HEK293 (cell line): ENCODE data around the gene ABCC9.

Experiments
- CTCF ChIP-seq: fragments of 450-650 bp; formaldehyde crosslinking; IDR thresholded peaks from 2 replicates; pipeline ENCODE4 v1.5.1; 2016; ENCODE audit warnings: missing biosample characterization, missing genetic modification characterization
- ZEB2 ChIP-seq: fragments of 450-650 bp; formaldehyde crosslinking; IDR thresholded peaks from 2 replicates; pipeline ENCODE4 v1.5.1; 2016; ENCODE audit warnings: missing biosample characterization, missing genetic modification characterization
- ZNF184 ChIP-seq: fragments of 450-650 bp; IDR thresholded peaks from 2 replicates; pipeline ENCODE4 v1.5.1; 2018; ENCODE audit warnings: missing biosample characterization, mild to moderate bottlenecking, missing genetic modification characterization
- ZNF354C ChIP-seq: fragments of 450-650 bp; formaldehyde crosslinking; IDR thresholded peaks from 2 replicates; pipeline ENCODE4 v1.5.1; 2016; ENCODE audit warnings: missing biosample characterization, missing genetic modification characterization, low read depth, borderline replicate concordance
- ZNF658 ChIP-seq: fragments of 450-650 bp; formaldehyde crosslinking; IDR thresholded peaks from 2 replicates; pipeline ENCODE4; 2016; ENCODE audit warnings: missing biosample characterization, missing genetic modification characterization
- ZNF677 ChIP-seq: fragments of 450-650 bp; IDR thresholded peaks from 2 replicates; pipeline ENCODE4 v1.5.0; 2018; ENCODE audit warnings: missing biosample characterization, mild to moderate bottlenecking, missing genetic modification characterization, moderate library complexity
- TF ChIP-seq, protein P1 (sequence below): fragments of 450-650 bp; formaldehyde crosslinking; IDR thresholded peaks from 2 replicates; pipeline ENCODE4 v1.5.1; 2016; ENCODE audit warnings: missing biosample characterization, missing genetic modification characterization

- TF ChIP-seq ZNF658 (tag by site-specific recombination) (no peak), ZNF677 (tag by site-specific recombination) (no peak), ZEB2 (no peak), ZNF354C (no peak), ZNF184 (tag by site-specific recombination) (no peak), CTCF (tag by site-specific recombination) (no peak)
- TF ChIP-seq, protein P1, sequence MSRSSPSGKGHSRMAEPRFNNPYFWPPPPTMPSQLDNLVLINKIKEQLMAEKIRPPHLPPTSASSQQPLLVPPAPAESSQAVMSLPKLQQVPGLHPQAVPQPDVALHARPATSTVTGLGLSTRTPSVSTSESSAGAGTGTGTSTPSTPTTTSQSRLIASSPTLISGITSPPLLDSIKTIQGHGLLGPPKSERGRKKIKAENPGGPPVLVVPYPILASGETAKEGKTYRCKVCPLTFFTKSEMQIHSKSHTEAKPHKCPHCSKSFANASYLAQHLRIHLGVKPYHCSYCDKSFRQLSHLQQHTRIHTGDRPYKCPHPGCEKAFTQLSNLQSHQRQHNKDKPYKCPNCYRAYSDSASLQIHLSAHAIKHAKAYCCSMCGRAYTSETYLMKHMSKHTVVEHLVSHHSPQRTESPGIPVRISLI (tag by site-specific recombination), result no peak
Observed at GRCh38 chr12:21888276-21888863, 52.9 kb downstream of the ABCC9 start.
